ENCODE data around the gene ATP8A2. TPM values are rescaled to one million over a fixed set of nuclear protein-coding genes. Genes with fewer than 3 reads are reported as not detected.

Gene ATP8A2
- total and polyA plus RNA-seq, 9 of the 15 experiments (the other 6 are each of a cell fraction or from before 2014, with no cell fraction given) = under 0.01 to 0.33 (median 0.06) TPM; not detected in 4

GRCh38 chr13:25930653-25931052 lies 558.9 kb downstream of the ATP8A2 start (continued):
- TF ChIP-seq HINFP (tag; conservative IDR thresholded peaks at IDR 0.05; ENCODE audit: low read depth) (no peak), ZBTB7A (IDR thresholded peaks at IDR 0.05; ENCODE audit: borderline replicate concordance, control insufficient read depth, low read depth, low read length) (no peak), PHF8 (IDR thresholded peaks at IDR 0.05; ENCODE audit: borderline replicate concordance, low read length) (no peak), RBM25 (IDR thresholded peaks at IDR 0.05; ENCODE audit: low read depth, low read length, severe bottlenecking) (no peak)

- FAIRE-seq = no peak
- ChIA-PET POLR2A (no interaction called here), CTCF (ENCODE audit: low intra/inter-chr PET ratio) (no interaction called here)
- H3K4me3 ChIP-seq = no peak overlapping the region
- no peaks in the 10 kb centered on the region for H3K9me3 ChIP-seq (replicated peaks; ENCODE audit: control insufficient read depth, insufficient read depth, low read depth, low read length)
- peaks cover 0 to 7% of the 10 kb centered on the region in 2 experiments; a peak in 1 of 5 replicates for H3K27me3 ChIP-seq (ENCODE audit: control insufficient read depth in 2 of 2, insufficient read depth in 2 of 2, low read length in 2 of 2)
- DNase-seq (ENCODE audit: extremely low read depth in 1 of 4, low spot score in 3 of 4) = no peak
- no peaks in the 10 kb centered on the region for H3K4me1 ChIP-seq (replicated peaks in 1 of 2; ENCODE audit: control insufficient read depth in 2 of 2, insufficient read depth in 2 of 2, low read length in 2 of 2)
- in situ Hi-C loops (cut with MboI) = no loop called here
- intact Hi-C loops (cut with micrococcal nuclease) = no loop called here
- 0% methylated on average over 1 of the region's 1 CpG for WGBS (ENCODE audit: insufficient coverage, low coverage, missing lambda C conversion rate)
- H3K27ac ChIP-seq (ENCODE audit: extremely low read depth, low read depth, low read length) = no peak overlapping the region
- H3K9me1 ChIP-seq (ENCODE audit: control insufficient read depth, insufficient read depth, low read length) = no peaks in the 10 kb centered on the region
- H4K20me1 ChIP-seq (replicated peaks; ENCODE audit: control insufficient read depth, insufficient read depth, low read length) = no peaks in the 10 kb centered on the region
- ATAC-seq = no peak
- H3K4me2 ChIP-seq (ENCODE audit: insufficient read depth, low read length) = no peak overlapping the region
- no peak overlapping the region for H3K9ac ChIP-seq (ENCODE audit: insufficient read depth in 1 of 2, low read depth in 2 of 2, low read length in 2 of 2)
- no peaks in the 10 kb centered on the region for H3K79me2 ChIP-seq (ENCODE audit: control insufficient read depth, insufficient read depth, low read length)
- no peaks in the 10 kb centered on the region for H3K36me3 ChIP-seq (ENCODE audit: control insufficient read depth, insufficient read depth, low read length)
- H2AFZ ChIP-seq (ENCODE audit: low read depth, low read length) = no peak overlapping the region
- BruUV-seq (replicated peaks) = no TSS peak
- TF ChIP-seq PTBP1 (IDR thresholded peaks at IDR 0.05; ENCODE audit: low read depth, low read length) (no peak), ZNF586 (CRISPR knock-in tag; conservative IDR thresholded peaks at IDR 0.05) (no peak), ZNF398 (CRISPR knock-in tag; IDR thresholded peaks at IDR 0.05) (no peak), SIN3A (IDR thresholded peaks at IDR 0.05; ENCODE audit: borderline replicate concordance in 2 of 2, control insufficient read depth in 1 of 2, low read depth in 2 of 2, low read length in 2 of 2) (no peak), KLF13 (tag; IDR thresholded peaks at IDR 0.05; ENCODE audit: borderline replicate concordance, low read depth) (no peak), RBM14 (IDR thresholded peaks at IDR 0.05; ENCODE audit: borderline replicate concordance, insufficient read depth, low read depth, low read length) (no peak), FOXM1 (IDR thresholded peaks at IDR 0.05; ENCODE audit: low read depth) (no peak), FOXM1 (CRISPR knock-in tag; IDR thresholded peaks at IDR 0.05; ENCODE audit: low read depth) (no peak), TEAD2 (tag; IDR thresholded peaks at IDR 0.05) (no peak), ZNF518B (CRISPR knock-in tag; IDR thresholded peaks at IDR 0.05) (no peak)
Observed at GRCh38 chr13:25932365-25932764, 560.6 kb downstream of the ATP8A2 start.

All from K562 (cell line).